ENCODE data around the gene PCP2. TPM values are rescaled to one million over a fixed set of nuclear protein-coding genes. Genes with fewer than 3 reads are reported as not detected.
A peak's percentile ranks its signal among the peaks of the same experiment; 100 is the strongest.

The PCP2 gene
- total and polyA plus RNA-seq, 2 of the 13 experiments (the other 11 are each of a cell fraction or from before 2014, with no cell fraction given) = 0.62 TPM; not detected in 1

DNA sequence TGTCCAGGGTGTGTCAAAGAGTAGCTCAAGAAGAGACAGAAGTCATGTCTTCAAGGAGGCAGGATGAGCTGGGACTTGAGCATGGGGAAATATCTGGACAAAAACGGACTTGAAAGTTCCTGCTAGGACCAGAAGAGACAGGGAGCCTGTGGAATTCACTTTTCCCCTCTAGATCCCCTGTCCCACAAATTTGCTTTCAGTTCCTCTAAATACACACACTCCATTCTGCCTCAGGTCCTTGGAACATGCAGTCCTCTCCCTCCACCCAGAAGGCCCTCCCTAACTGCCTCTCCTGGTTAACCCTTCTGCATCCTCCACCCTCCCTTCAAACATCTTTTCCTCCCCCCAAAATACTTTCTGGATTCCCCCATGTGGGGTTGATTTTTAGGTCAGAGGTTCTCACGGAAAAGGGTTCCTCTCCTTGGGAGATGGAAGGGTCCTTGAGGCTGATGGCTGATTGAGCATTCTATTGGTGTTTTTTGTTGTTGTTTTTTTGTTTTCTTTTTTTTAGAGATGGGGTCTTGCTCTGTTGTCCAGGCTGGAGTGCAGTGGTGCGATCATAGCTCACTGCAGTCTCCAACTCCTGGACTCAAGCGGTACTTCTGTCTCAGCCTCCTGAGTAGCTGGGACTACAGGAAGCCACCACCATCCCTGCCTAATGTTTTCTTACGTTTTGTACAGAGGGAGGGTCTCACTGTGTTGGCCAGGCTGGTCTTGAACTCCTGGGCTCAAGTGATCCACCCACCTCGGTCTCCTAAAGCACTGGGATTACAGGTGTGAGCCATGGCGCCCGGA, 28.4 kb upstream of the PCP2 start:
- H3K36me3 ChIP-seq (replicated peaks in 1 of 2; ENCODE audit: control insufficient read depth in 1 of 2, insufficient read depth in 2 of 2, low read length in 2 of 2) = no peaks in the 10 kb centered on the region
- H3K4me2 ChIP-seq (ENCODE audit: low read depth, low read length) = no peak overlapping the region
- peaks cover 7% of the 10 kb centered on the region for H3K4me1 ChIP-seq (ENCODE audit: insufficient read depth, low read length)
- FAIRE-seq (no peak), ATAC-seq (no peak), DNase-seq (ENCODE audit: low spot score) (no peak)
- no peak overlapping the region for H3K4me3 ChIP-seq (replicated peaks in 1 of 3; ENCODE audit: insufficient read depth in 1 of 3, low read depth in 2 of 3, low read length in 3 of 3)
- H3K9me3 ChIP-seq (ENCODE audit: low read length) = no peaks in the 10 kb centered on the region
- ChIA-PET CTCF (ENCODE audit: low intra/inter-chr PET ratio, low total read pairs) (no interaction called here), POLR2A (no interaction called here)
- 52% methylated on average over 8 of the region's 8 CpGs for WGBS (ENCODE audit: low lambda C conversion rate)
- no peaks in the 10 kb centered on the region for H4K20me1 ChIP-seq (ENCODE audit: insufficient read depth, low read length)
- no TSS peak for BruUV-seq (replicated peaks)
- TF ChIP-seq PAX8 (CRISPR knock-in tag; IDR thresholded peaks at IDR 0.05; ENCODE audit: borderline replicate concordance) = no peak
- TF ChIP-seq KLF12 (CRISPR knock-in tag; IDR thresholded peaks at IDR 0.05; ENCODE audit: borderline replicate concordance) = no peak
- 0 out of 2 replicates have a peak, but pooled peaks have one; percentile 19 for TF ChIP-seq ZNF121 (CRISPR knock-in tag; IDR thresholded peaks at IDR 0.05)
- TF ChIP-seq, protein P1, sequence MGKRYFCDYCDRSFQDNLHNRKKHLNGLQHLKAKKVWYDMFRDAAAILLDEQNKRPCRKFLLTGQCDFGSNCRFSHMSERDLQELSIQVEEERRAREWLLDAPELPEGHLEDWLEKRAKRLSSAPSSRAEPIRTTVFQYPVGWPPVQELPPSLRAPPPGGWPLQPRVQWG (CRISPR knock-in tag; IDR thresholded peaks at IDR 0.05; ENCODE audit: borderline replicate concordance, low read depth) = no peak
- TF ChIP-seq, protein P2, sequence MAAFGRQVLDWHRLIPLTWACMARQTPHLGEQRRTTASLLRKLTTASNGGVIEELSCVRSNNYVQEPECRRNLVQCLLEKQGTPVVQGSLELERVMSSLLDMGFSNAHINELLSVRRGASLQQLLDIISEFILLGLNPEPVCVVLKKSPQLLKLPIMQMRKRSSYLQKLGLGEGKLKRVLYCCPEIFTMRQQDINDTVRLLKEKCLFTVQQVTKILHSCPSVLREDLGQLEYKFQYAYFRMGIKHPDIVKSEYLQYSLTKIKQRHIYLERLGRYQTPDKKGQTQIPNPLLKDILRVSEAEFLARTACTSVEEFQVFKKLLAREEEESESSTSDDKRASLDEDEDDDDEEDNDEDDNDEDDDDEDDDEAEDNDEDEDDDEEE (CRISPR knock-in tag; IDR thresholded peaks at IDR 0.05) = no peak
- no peak overlapping the region for H3K27ac ChIP-seq (ENCODE audit: extremely low read length, insufficient read depth, low read length)
- H3K27me3 ChIP-seq (ENCODE audit: control insufficient read depth in 1 of 2, insufficient read depth in 2 of 2, low read length in 2 of 2) = peaks cover 0 to 3% of the 10 kb centered on the region in 2 experiments; a peak in 2 of 5 replicates
- in situ Hi-C loops (cut with HindIII; ENCODE audit: extremely low pct_ligation_motif_present, low pct_unique_long_range_greater_than_20kb) (no loop called here), intact Hi-C loops (cut with micrococcal nuclease; ENCODE audit: unreplicated experiment) (no loop called here)
- H2AFZ ChIP-seq (ENCODE audit: low read length) = no peak overlapping the region
- no peak overlapping the region for H3K9ac ChIP-seq (ENCODE audit: insufficient read depth, low read depth, low read length)
- H3K79me2 ChIP-seq (ENCODE audit: insufficient read depth, low read length) = no peaks in the 10 kb centered on the region

GRCh38 chr19:7658219-7658686, 24.7 kb upstream of the PCP2 start:
- no TSS peak for BruUV-seq (replicated peaks)
- peaks cover 10% of the 10 kb centered on the region for H3K4me1 ChIP-seq (ENCODE audit: insufficient read depth, low read length)
- CTCF ChIA-PET (ENCODE audit: low intra/inter-chr PET ratio, low total read pairs) = no interaction called here
- H3K4me2 ChIP-seq (ENCODE audit: low read depth, low read length) = no peak overlapping the region; the same call in 1 of the 2 replicates
- in situ Hi-C loops (cut with HindIII; ENCODE audit: extremely low pct_ligation_motif_present, low pct_unique_long_range_greater_than_20kb) = no loop called here
- intact Hi-C loops (cut with micrococcal nuclease; ENCODE audit: unreplicated experiment) = no loop called here
- no peaks in the 10 kb centered on the region; a peak in 2 of 5 replicates for H3K27me3 ChIP-seq (ENCODE audit: control insufficient read depth in 1 of 2, insufficient read depth in 2 of 2, low read length in 2 of 2)
- no peaks in the 10 kb centered on the region for H3K9me3 ChIP-seq (ENCODE audit: low read length)
- no peaks in the 10 kb centered on the region for H3K36me3 ChIP-seq (replicated peaks in 1 of 2; ENCODE audit: control insufficient read depth in 1 of 2, insufficient read depth in 2 of 2, low read length in 2 of 2)
- no peak overlapping the region for H3K4me3 ChIP-seq (replicated peaks in 1 of 3; ENCODE audit: insufficient read depth in 1 of 3, low read depth in 2 of 3, low read length in 3 of 3)
- POLR2A ChIA-PET = no interaction called here
- H3K9ac ChIP-seq (ENCODE audit: insufficient read depth, low read depth, low read length) = no peak overlapping the region
- H3K79me2 ChIP-seq (ENCODE audit: insufficient read depth, low read length) = no peaks in the 10 kb centered on the region
- H2AFZ ChIP-seq (ENCODE audit: low read length) = no peak overlapping the region
- no peak for DNase-seq (ENCODE audit: low spot score)
- H3K27ac ChIP-seq (ENCODE audit: extremely low read length, insufficient read depth, low read length) = no peak overlapping the region
- no peaks in the 10 kb centered on the region for H4K20me1 ChIP-seq (ENCODE audit: insufficient read depth, low read length)
- TF ChIP-seq REL (CRISPR knock-in tag; conservative IDR thresholded peaks at IDR 0.05) = no peak
- 0 out of 2 replicates have a peak, but pooled peaks have one; percentile 27 for TF ChIP-seq NFYB (CRISPR knock-in tag; IDR thresholded peaks at IDR 0.05)
- TF ChIP-seq RFX5 (IDR thresholded peaks at IDR 0.05; ENCODE audit: low read depth, low read length) = 0 out of 2 replicates have a peak, but pooled peaks have one; percentile 30
- no peak for FAIRE-seq
- no peak for ATAC-seq
- 16% methylated on average over 6 of the region's 9 CpGs for WGBS (ENCODE audit: low lambda C conversion rate)
